CD4-positive, alpha-beta T cell treated with Interleukin-21 for 1 hour (primary cell): ENCODE data around the gene CST5.
"Not testable (repeated sequence)": the region's sequence is repeated elsewhere in the genome, so short reads cannot be mapped to it uniquely, and the experiment has no call there.

ENCODE experiments used
- DNase-seq: peaks from one replicate; pipeline ENCODE4 v3.0.0-alpha.2; 2020

The CST5 gene, protein sequence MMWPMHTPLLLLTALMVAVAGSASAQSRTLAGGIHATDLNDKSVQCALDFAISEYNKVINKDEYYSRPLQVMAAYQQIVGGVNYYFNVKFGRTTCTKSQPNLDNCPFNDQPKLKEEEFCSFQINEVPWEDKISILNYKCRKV

GRCh38 chr20:23879328-23879798 is at the start of gene CST5:
TSS of gene CST5 (minus strand) at chr20:23879748. CDS start at chr20:23879676, 72 bp downstream.
- DNase-seq, result no peak

- peak; percentile 49 for DNase-seq
These were observed 49.2 kb upstream of the CST5 start for GRCh38 chr20:23928788-23929187.

DNA sequence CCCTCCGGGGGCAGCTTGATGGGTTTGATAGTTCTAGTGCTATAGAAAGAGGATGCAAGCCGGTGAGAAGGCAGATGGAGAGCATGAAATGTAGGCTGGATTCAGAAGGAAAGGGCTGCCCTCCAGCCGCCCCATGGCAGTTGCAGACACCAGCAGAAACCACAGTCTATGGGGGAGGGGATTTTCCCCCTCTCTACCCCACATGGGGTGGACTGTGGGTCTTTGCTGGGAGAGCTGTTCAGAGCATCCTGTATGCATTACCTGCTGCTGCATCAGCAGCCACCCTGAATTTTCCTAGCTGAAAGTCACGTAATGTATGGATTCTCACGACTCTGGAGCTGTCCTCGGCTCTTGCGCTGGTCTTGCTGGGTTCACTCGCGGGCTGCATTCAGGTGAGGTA is 48.8 kb upstream of the CST5 start:
- no peak for DNase-seq

DNA sequence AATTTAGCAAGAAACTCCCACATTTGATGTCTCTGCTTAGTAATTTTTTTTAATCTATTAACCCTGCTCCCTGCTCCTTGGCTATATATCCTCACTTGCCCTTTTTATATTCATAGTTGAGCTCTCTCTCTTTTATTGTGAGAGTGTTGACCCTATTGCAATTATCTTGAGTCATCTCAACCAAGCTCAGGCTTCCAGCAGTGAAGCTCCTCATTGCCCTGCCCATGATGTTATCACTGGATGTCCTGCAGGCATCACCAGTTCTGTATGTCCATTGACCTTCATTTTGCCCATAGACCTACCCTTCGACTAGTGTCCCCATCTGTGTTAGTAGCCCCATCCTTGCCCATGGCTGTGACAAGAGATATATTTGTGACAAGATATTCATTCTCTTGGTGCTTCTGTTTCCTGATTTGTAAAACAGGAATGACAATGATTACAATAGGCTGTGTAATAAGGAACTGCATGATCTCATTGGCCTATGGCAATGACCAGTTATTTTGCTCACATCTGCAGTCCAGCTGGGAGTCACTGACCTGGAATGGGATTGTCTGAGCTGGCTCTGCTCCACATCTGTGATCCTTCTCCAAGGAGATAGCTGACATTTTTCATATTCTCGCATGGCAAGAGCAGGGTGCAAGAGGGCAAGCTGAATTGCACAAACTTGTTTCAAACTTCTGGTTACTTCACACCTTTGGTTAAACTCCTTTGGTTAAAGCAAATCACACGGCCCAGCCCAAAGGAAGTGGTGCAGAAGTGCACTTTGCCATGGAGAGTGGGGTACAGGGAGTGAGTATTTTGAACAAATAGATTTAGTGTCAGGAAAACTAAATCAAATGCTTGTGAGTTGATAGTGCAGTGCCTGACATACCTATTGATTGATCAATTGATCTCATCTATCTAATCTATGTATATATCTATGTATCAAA is 47.7 kb upstream of the CST5 start:
- peak; percentile 18 for DNase-seq

- no peak for DNase-seq
These were observed 47.0 kb upstream of the CST5 start for GRCh38 chr20:23926526-23926880.

DNA sequence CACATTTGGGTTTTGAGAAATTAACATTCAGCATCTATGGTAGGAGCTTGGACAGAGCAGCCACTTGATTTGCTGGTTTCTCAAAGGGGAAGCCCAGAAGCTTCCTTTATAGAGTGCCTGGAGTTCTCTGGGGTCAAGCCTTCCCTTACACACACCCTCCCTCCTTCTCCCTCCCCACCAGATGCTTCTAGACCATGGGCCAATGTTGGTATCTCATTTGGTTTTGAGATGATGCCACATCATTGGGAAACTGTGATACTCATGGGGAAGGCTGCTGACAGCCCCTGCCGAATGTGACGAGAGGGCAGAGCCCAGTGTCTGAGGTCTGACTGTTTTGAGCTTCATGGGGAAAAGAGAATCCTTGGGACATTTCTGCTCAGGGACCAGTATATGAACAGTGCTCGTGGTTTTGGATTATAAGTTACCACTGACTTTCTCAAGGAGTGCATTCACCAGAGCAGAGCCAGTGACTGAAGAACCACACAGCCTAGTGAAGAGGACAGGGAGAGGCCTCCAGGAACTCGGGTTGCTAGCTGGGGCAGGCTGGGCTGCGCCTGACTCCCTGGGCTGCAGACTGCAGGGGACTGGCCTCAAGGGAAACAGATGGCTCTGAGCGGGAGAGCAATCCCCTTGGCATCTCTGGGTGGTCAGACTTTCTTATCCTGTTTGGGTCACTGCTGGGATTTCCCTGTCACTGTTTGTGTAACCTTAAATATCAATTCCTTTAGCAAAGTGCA is 46.4 kb upstream of the CST5 start:
- no peak for DNase-seq

- no peak for DNase-seq
These were observed 45.2 kb upstream of the CST5 start for GRCh38 chr20:23924751-23925150.

DNA sequence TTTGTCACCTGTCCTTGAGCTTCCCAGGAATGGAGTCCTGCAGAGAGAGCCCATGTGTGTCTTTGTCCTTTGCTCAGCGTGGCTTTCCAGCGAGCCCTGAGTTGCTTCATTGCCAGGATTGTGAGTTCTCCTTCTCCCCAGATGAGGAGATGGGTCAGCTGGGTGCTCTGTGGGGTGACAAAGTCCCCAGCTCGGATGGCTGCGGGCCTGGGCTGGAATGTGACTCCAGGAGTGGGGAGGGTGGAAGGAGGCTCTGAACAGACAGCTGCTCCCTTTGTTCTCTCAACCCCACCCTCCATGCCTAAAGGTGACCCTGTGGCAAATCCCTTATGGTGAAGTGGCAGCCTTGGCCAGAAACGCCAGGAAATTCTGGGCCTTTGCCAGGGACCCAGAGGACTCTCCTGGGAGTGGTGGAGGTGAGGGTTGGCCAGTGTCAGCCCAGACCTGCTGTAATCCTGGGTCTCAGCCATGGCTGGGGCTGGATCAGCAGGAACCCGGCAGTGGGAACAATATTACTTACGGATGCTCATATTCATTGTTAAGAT is 44.4 kb upstream of the CST5 start:
- DNase-seq, result no peak

GRCh38 chr20:23923311-23923710 is 43.8 kb upstream of the CST5 start:
- DNase-seq, result no peak

DNA sequence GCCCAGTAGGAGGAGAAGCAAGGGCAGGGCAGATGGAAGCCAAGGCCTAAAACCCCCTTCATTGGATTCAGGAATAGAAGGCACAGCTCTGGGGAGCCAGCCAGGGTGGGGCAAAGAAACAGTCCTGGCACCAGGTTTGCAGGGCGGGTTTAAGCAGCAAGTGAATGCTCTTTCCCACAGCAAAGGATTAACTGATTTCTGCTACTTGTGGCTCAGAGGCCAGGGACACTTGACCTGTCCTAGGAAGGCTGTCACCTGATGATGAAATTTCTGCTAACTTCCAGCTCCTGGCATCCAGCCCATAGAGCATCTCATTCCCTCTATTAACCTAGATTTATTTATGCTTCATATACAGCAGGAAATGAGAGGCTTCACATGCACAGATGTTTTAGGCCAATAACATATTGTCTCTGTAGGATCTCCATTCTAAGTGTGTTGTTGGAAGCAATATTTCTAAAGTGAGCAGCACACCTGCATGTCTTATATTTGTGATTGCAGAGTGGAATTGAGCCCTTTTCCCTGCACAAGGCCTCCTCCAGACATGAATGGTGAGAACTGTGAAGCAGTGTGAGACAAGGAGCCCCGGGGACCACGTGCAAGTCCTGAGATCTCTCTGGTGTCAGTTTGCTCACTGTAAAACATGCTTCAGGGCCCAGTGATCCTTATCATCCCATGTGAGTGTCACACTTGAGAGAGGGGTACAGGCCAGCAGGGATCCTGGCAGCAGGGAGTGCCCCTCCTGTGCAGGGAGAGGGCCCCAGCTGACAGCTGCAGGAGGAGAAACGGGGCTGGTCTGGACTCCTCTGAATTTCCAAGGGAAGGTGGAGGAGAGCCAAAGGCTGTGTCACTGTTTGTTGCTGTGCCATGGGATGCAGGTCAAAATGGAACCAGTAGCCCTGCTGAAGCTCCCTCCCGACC is 41.1 kb upstream of the CST5 start:
- DNase-seq, result no peak

DNA sequence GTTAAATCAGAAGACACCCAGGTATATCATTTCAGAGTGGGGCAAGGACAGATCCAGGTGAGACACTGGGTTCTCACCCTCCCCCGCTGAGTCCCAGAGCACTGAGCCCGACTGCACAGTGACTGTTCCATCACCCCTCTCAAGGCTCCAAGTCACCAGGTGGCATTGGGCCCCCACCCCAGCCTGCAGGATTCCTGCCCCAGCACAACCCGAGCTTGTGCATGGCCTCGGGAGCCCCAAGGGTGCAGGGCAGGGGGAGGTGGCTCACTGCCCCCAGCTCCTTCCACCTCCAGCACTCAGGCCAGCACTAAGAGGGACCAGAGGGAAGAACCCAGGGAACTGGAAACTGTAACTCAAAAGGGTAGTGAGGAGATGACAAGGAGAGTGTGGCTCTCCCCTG is 39.3 kb upstream of the CST5 start:
- DNase-seq, result no peak

GRCh38 chr20:23918101-23918862 is 38.7 kb upstream of the CST5 start:
- DNase-seq, result no peak

DNA sequence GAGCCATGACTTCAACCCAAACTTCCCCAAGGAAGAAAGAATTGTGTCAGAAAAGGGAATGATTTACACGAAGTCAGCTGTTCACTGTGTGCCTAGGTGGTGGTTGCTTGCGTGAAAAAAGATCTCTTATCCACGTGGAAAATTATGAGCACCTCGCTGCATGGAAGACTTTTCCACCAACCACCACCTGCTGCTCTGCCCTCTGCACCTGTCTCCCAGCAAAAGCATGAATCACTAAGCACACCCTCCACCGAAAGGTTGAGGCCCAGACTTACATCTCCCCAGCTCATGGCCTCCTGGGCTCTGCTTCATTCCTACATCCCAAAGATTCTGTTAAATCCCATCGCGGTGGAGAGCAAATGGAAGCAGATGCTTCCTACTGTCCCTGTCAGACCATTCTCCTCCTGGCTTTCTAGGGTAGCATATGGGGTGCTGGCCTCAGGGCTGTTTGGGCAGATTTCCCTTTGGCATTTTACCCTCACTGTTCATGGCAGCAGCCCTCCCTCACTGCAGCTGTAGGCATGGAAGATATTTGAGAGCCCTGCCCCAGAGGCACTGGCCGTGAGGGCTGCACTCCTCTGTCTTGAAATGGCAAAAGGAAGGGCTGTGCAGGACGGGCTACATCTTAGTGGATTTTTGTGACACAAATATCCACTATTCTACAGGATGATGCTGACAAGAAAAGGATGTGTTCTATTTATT is 37.6 kb upstream of the CST5 start:
- no peak for DNase-seq

DNA sequence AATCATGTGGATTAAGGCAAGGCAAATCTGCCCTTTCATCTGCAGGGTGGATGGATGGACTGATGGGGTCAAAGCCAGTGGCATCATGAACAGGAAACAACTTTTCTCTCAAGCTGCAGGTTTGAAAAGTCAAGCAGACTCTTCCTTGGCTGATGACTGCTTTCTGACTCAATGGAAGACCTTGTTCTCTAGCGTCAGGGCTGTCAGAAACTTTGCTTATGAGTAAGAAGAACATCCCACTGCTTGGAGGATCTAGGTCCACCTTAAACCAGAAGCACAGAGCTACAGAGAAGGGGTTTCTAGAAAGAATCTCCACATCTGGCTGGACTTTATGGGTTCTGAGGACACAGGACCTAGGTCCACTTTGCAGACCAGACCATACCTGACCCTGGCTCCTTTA is 36.3 kb upstream of the CST5 start:
- no peak for DNase-seq

GRCh38 chr20:23914469-23914868 is 34.9 kb upstream of the CST5 start:
- not testable (repeated sequence) for DNase-seq

GRCh38 chr20:23910210-23910609 is 30.7 kb upstream of the CST5 start:
- DNase-seq, result no peak

DNA sequence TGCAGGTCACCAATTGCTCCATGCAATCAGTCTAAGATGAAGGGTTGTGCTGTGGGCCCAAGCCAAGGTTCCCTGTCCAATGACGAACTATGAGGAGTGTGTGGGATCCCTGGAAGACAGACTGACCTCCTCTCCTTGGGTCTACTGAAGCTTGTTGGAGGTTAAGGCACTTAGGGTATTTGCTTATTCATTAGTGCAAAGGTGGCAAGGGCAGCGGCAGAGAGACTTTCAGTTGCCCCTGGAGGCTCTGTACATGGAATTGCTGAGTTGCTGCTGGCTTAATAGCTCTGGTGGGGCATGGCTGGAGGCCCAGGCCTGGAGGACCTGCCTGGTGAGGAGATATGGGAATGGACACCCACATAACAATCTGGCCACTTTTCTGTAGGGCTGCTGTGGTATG is 29.8 kb upstream of the CST5 start:
- no peak for DNase-seq

DNA sequence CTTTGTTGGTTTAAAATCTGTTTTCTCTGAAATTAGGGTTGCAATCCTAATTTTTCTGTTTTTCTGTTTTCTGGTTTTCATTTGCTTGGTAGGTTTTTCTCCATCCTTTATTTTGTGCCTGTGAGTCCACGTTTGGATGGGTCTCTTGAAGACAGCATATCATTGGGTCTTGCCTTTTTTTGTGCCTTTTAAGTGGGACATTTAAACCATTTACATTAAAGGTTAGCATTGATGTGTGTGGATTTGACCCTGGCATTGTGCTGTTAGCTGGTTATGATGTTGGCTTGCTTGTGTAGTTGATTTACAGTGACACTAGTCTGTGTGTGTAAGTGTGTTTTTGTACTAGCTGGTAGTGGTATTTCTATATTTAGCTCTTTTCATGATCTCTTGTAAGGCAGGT is 28.0 kb upstream of the CST5 start:
- DNase-seq, result no peak

DNA sequence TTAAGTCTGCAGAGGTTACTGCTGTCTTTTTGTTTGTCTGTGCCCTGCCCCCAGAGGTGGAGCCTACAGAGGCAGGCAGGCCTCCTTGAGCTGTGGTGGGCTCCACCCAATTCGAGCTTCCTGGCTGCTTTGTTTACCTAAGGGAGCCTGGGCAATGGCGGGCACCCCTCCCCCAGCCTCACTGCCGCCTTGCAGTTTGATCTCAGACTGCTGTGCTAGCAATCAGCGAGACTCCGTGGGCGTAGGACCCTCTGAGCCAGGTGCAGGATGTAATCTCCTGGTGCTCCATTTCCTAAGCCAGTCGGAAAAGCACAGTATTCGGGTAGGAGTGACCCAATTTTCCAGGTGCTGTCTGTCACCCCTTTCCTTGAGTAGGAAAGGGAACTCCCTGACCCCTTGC is 22.8 kb upstream of the CST5 start:
- peak; percentile 50 for DNase-seq

GRCh38 chr20:23890867-23891266 is 11.3 kb upstream of the CST5 start:
- DNase-seq, result not testable (repeated sequence)

DNA sequence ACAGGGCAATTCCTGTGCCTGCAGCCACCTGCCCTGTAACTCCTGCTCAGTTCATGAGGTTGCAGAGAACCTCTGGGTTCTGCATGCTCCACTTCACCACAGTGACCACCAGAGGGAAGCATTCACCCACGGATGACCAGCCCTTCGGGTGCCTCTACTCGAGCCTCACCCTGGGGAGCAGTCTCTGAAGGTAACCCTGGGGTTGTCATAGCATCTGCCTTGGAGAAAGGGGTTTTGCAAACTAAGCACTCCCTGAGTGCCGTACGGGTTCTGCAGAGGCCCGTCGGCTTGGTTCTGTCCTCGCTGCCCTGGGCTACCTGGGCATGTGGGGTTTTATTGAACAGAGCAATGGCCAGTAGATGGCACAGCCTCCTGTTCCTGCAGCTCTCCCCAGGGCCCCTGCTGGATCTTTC is 10.2 kb upstream of the CST5 start:
- DNase-seq, result peak; percentile 72
